ENCODE data around the gene HPSE2. TPM values are rescaled to one million over a fixed set of nuclear protein-coding genes. Genes with fewer than 3 reads are reported as not detected.
"Not testable (repeated sequence)": the region's sequence is repeated elsewhere in the genome, so short reads cannot be mapped to it uniquely, and the experiment has no call there.

The HPSE2 gene
- total and polyA plus RNA-seq, 12 donors = 0.04 to 0.24 (median 0.13) TPM; not detected in 6

GRCh38 chr10:99266383-99266782 is 30.7 kb upstream of the HPSE2 start:
- intact Hi-C loops (cut with DNase I) = no loop called here
- no peaks in the 10 kb centered on the region for H3K27me3 ChIP-seq
- H3K36me3 ChIP-seq = no peaks in the 10 kb centered on the region
- no peak overlapping the region for H3K27ac ChIP-seq
- DNase-seq (no peak), ATAC-seq (no peak)
- 40 to 43% methylated on average over 4 of the region's 4 CpGs for WGBS, 2 donors
- TF ChIP-seq, protein P1, sequence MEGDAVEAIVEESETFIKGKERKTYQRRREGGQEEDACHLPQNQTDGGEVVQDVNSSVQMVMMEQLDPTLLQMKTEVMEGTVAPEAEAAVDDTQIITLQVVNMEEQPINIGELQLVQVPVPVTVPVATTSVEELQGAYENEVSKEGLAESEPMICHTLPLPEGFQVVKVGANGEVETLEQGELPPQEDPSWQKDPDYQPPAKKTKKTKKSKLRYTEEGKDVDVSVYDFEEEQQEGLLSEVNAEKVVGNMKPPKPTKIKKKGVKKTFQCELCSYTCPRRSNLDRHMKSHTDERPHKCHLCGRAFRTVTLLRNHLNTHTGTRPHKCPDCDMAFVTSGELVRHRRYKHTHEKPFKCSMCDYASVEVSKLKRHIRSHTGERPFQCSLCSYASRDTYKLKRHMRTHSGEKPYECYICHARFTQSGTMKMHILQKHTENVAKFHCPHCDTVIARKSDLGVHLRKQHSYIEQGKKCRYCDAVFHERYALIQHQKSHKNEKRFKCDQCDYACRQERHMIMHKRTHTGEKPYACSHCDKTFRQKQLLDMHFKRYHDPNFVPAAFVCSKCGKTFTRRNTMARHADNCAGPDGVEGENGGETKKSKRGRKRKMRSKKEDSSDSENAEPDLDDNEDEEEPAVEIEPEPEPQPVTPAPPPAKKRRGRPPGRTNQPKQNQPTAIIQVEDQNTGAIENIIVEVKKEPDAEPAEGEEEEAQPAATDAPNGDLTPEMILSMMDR (IDR thresholded peaks at IDR 0.05) = no peak
- H3K4me1 ChIP-seq = no peaks in the 10 kb centered on the region
- H3K9me3 ChIP-seq = peaks cover 0 to 38% (median 0%) of the 10 kb centered on the region in 11 donors
- H3K4me3 ChIP-seq = no peak overlapping the region

- Histone ChIP-seq H3K4me3 (no peak overlapping the region), H3K36me3 (no peaks in the 10 kb centered on the region), H3K27me3 (peaks cover 0 to 7% (median 0%) of the 10 kb centered on the region in 7 donors), H3K27ac (no peak overlapping the region), H3K9me3 (peaks cover 0 to 23% (median 0%) of the 10 kb centered on the region in 11 donors), H3K4me1 (no peaks in the 10 kb centered on the region)
- intact Hi-C loops (cut with DNase I) = loop anchor here in 3 of 10 donors (5.0 kb wide), 1 partner anchor 782 kb away; no protein-coding TSS in a partner anchor
- 70 to 93% methylated on average over 2 of the region's 2 CpGs for WGBS, 2 donors
- DNase-seq = no peak
- no peak for ATAC-seq
- TF ChIP-seq, protein P1 (IDR thresholded peaks at IDR 0.05) = no peak
These were observed 13.2 kb upstream of the HPSE2 start for GRCh38 chr10:99248824-99249223.

- not testable (repeated sequence) for ATAC-seq, H3K4me3 ChIP-seq, H3K36me3 ChIP-seq, H3K27me3 ChIP-seq, DNase-seq, H3K4me1 ChIP-seq, H3K27ac ChIP-seq
- intact Hi-C loops (cut with DNase I) = loop anchor here (2.0 to 5.0 kb wide), 3 partner anchors 779 to 781 kb away; no protein-coding TSS in a partner anchor
- peaks cover 0 to 19% (median 0%) of the 10 kb centered on the region in 11 donors for H3K9me3 ChIP-seq
These were observed 12.2 kb upstream of the HPSE2 start for GRCh38 chr10:99247893-99248292.

DNA sequence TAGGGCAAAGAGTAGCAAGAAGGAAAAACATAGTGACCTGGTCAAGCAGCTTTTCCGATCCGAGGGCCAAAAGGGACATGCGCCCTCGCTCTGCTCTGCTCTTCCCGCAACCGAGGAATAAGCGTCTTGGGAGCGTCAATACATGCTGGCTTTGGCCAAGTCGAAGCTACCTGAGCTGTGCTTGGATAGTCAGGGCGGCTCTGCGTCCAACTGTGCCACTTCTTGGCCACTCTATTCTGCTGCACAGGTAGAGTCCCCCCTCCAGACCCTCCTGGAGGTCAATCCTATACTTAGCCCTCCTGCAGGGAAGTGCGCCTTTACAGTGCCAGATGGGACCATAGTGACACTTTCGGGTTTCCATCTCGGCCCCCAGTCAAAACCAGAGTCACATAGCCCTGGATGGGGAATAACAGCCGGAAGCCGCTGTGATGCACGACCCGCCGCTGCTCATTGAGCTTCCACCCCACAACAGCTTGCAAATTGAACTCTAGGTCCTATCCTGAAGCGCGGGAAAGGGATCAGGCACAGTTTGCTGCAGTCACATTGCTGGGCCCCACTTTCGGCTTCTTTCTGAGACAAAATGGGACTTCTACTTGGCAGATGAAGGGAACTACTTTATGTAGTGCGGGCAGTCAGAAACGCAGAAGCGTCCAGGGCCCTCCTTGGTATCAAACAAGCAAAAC is 1.1 kb upstream of the HPSE2 start:
- no peak for DNase-seq
- Histone ChIP-seq H3K4me1 (peaks cover 0 to 42% (median 25%) of the 10 kb centered on the region in 9 donors), H3K4me3 (no peak overlapping the region), H3K27me3 (peaks cover 6 to 99% (median 93%) of the 10 kb centered on the region in 7 donors), H3K36me3 (no peaks in the 10 kb centered on the region), H3K27ac (no peak overlapping the region), H3K9me3 (no peaks in the 10 kb centered on the region)
- intact Hi-C loops (cut with DNase I) = loop anchor here in 1 of 10 donors (5.0 kb wide), 1 partner anchor 759 kb away; no protein-coding TSS in a partner anchor
- 30 to 33% methylated on average over 25 of the region's 25 CpGs for WGBS, 2 donors
- ATAC-seq = no peak
- TF ChIP-seq, protein P1 (IDR thresholded peaks at IDR 0.05) = no peak

All from heart right ventricle (tissue), 16 donors.